ENCODE results near the gene KHDC4.
A peak's percentile ranks its signal among the peaks of the same experiment; 100 is the strongest.

KHDC4 gene

DNA sequence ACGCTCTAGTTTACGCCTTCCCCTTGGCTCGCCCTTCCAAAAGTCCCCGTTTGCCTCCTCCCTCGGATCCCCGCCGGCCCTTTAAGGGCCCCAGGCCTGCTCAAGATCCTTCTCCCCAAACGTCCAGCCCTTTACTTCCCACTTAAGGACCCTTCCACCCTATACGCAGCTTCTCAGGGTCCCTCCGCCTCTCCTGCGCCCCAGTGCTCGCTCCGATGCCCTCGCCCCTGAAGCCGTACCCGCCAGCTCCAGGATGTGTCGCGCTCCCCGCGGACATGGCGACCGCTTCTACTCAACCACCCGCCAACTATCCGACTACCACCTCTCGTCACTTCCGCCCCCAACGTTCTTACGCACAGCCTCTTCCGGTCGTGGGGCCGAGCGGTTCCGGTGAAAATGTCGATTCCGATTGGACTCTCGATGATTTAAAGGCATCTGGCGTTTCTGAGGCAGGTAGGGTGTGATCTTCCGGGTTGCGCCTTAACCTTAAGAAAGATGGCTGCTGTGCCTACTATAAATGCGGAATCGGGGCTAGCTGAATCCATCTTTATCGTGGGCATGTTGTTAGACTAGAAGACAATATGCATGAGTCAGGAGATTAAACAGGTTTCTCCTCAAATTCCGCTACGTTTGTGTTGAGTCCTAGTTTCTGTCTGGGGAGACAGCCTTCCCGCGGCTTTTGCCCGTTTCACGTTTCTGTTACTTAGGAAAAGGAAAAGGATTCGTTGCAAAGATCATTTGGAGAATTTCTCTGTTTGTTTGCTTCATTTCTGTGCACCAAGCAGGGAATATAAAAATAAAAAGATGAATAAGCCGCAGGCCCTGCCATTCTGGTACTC lies at the start of gene KHDC4:
KHDC4 (minus strand) TSS at position 317 of the 839 bp plus-strand sequence; CDS start at position 277, 40 bp downstream.
- peak; percentile 91 for DNase-seq

DNA sequence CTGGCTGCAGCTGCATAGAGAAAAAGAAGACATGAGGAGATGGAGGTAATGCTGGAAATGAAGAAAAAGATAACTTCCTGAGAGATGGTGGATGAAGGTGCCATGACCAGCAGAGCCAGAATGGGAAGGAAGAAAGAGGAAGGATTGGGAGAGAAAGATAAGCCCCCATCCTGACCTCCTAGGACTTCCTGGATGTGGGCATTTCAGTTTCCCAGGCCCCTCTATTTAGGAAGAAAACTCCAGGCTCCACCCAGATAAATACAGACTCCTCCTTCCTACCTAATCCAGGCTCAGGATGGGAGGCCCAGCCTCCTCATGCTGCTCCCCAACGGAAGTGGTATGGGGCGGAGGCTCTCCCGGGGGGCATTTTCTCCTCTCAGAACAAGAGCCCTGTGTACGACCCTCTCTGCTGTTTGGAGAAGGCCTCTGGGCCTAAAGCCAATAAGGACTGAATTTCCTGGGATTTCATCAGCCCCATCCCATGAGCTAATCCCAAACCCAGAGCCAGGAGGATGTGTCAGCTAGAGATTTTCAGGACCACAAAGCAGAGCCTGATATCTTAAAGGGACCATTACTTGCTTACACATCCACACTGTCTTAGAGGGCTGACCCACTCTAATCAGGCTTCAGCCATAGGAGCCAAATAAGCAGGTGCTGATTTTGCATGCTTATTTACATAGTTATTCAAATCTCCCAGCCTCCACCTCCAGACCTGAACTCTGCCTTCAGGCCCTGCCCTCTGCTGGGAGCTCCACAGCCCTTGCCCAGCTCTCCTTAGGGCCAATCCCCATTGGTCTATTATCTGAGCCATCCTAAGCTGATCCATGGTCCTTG lies 49.2 kb upstream of the KHDC4 start:
- DNase-seq: no peak

DNA sequence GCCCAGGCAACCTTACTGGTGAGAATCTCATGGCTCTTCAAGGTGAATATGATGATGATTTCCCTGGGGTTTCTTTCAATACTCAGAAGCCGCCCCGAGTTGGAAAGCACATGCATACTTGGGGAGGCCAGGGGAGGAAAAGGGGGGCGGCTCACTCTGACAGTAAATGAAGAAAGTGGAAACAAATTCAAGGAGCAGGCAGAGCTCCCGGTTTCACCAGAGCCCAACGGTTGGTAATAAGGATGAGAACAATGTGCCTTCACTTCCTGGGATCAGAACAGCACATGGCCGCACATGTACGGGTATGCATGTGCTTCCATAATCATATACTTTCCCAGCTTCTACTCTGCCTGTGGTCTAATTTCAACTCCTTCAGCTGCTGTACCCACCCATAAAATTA lies 47.9 kb upstream of the KHDC4 start:
- DNase-seq: no peak

DNA sequence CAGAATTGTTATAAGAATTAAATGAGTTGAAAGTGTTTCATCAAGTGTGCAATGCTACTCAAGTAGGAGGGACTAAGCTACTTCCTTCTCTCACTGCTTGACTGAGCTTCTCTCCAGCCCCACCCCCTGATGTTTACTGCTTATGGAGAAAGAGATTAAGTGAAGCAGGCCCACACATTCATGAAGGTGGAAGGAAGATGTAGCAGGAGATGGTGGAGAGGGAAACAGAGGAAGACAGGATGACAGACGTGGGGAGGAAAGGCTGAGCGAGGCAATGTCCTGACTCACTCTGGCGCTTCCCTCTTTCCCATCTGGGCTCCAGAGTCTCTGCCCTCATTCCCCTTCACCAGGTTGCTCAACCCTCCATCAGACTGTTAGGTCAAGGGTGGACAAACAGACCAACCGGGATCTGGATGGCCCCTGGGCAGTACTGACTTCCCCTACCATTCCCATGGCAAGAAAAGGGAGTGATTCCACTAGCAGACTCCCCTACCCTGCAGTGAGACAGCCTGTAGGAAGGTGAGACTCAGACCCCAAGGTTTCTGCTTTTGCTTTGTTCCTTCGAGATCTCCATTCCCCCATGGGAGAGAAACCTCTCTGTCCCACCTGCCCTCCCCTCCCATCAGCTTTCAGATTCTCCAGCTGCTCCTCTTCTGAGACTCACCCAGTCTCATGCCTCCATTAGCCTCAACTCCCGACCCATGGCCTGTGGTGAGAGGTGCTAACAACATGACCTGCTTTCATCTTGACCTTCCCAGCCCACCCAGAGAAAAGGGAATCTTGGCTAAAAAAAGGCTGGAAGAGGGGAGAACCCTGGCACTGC lies 47.3 kb upstream of the KHDC4 start:
- DNase-seq: no peak

DNA sequence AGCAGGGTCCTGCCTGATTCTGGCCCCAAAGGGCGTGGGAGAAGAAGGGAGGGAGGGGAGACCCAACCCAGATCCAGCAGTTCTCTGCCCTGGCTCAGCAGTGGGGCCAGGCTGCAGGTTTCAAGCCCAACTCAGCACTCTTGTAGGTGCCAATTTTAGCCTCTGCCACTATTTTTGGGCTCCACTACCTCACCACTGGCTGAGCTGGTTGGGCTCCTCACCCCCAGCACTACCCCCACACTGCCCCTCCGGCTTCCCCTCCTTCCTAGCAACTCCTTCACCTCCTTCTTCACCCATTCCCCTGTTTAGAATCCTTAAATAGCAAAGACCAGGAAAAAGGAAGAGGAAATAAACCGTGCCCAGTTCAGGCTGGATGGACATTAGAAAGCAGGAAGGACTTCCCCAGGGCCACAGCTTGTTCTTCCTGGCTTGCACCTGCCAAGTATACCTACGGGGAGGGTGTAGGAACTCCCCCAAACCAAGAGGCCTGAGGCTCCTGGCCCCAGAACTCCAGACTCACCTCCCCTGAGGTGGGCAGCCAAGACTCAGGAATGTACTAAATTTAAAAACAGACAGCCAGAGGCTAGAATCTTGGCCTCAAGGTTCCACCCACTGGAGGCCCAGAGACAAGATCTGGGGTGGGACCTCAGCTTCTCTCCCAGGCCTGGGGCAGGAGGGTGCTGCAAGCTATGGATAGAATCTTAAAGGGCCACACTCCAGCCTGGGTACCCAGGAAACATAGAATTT lies 45.6 kb upstream of the KHDC4 start:
- DNase-seq: no peak

DNA sequence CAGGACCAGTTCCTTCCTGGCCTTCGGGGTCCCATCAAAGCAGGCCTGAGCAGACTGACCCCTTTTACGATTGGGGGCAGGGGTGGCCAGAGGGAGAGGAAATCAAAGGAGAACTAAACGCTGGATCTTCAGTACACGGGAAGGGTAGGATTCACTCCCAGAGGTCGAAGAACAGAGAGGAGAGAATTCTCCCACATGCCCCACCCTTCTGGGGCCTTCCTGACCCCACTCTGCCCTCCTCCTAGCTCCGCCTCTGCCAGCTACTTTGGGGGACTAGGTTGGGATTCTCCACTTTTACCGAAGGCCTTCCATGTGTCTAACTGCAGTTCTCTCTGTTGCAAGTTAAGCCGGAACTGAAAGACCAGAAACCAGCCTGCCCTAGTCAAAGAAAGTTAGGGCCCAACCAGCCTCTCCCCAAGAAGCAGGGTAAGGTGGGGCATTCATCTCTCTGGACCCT lies 44.8 kb upstream of the KHDC4 start:
- no peak for DNase-seq

DNA sequence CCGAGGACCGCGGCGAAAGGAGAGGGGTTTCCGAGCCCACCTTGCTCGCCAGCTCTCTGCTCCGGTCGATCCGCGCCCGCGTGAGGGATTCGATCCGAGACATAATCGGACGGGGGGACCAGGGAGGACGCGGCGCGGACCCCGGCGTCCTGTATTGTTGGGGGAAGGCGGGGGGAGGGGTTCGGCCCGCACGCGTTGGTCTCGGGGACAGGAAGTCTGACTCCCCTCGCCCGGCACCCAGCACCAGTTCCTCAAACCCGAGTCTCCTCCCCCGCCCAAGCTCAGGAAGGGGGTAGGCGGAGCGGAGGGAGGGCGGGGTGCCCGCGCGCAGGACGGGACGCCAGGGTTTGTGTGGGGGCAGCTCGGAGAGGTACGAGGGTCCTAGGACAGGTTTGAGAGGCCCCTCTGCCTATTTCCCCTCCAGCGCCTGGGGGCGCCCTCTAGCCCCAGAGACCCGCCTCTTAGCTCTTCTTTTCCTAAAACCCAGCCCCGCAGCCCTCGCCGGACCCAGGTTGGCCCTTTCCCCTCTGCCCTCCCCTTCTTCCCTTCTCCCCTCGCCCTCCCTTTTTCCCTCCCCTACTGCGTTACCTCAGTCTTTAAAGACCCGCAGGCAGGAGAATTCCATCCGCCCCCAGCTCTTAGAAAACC lies 44.2 kb upstream of the KHDC4 start, which contains the start of gene ARHGEF2:
ARHGEF2 (minus strand) TSS at position 223 of the 648 bp plus-strand sequence; CDS start at position 103, 120 bp downstream.
- peak; percentile 65 for DNase-seq

DNA sequence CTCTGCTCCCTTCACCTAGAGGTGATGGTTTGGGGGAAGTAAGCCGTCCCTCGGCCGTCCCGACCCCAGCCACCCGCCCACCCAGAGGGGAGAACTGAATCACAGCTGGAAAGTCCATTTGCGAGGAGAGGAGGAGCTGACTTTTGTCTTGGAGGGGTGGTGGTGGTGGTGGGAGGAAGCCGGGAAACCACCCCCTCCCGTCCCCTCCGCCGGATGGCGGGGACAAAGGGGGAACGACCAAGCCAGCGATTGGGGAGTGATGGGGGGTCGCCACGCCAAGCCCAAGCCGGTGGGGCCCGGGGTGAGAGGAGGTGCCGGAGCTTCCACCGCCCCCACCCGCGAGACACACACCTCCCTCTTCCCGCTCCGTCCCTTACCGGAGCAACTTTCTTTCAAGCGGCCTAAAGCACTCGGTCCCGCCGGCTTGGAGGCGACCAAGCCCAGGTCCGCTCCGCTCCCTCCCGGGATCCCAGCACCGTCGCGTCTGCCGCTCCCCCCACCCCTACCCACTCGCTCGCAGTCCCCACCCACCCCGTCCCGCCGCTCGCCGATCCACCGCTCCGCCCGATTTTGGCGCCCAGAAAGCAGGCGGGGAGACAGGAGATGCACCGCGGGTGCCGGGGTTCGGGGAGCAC lies 43.6 kb upstream of the KHDC4 start:
- DNase-seq: peak; percentile 54

DNA sequence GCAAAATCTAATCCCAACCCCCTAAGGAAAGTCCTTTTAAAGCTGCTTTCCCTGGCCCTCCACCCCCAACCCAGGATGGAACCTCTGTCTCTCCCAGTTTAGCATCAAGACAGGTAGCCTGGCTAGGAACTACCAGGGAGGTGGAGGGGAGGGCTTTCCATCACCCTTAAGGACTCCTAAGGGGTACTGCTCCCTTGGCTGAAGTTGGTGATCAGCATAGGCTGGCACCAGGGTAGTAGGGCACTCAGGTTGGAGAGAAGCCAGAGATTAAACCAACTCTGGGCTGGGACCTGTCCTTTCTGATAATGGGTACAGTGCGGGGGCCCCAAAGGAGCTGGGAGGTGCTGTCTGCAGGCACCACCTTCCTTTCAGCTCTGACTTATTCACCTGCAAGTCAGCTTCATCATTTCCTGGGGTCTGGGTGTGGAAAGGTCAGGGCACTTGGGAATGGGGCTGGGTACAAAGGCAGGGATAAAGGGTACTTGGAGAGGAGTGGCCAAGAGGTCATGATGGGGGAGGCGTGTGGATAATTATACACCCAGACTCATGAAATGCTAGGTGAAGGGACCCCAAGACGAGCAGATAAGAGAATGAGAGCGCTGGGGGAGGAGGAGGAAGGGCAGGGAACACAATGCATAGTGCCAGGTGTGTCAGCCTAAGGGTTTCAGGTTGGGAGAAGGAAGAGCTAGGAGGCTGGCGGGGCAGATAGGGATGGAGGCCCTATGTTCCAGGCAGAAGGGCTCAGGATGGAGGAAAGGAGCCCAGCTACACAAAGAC lies 42.9 kb upstream of the KHDC4 start:
- DNase-seq: no peak

DNA sequence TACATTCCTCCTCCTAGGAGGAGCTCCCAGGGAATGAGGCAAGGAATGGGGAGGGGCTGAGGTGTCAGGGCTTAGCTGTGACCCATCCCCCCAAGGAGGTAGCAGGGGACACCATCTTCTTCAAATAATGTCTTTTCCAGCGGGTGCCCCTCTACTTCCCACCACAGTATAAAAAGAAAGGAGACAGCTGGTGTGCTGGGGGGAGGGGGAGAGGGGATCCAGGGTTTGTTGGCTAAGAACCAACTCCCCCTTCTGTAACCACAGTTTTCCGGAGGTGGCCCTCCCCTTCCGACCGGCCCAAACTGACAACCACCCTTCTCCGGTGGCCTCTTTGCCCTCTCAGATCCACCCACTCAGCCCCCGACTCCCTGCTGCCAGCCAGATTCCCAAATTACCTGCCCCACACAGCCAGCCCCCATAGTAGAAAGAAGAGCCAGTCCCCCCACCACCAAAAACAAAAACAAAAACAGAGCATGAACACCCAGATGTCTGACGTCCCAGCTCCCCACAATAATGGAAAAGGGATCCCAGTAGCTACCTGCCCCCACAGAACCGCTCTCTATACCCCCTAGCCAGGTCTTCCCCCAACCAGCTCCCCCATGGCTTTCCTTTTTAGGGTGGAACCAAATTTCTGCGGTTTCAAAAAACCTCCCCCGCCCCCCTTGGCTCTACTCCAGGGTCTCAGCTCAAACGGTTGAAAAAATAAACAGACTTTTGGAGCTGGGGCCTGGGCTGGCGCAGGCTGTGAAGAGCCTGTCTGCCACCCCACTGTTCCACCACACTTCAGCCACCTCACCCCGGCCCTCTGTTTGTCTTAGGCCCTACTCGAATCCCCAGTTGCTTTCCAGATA lies 42.1 kb upstream of the KHDC4 start:
- DNase-seq: peak; percentile 56

DNA sequence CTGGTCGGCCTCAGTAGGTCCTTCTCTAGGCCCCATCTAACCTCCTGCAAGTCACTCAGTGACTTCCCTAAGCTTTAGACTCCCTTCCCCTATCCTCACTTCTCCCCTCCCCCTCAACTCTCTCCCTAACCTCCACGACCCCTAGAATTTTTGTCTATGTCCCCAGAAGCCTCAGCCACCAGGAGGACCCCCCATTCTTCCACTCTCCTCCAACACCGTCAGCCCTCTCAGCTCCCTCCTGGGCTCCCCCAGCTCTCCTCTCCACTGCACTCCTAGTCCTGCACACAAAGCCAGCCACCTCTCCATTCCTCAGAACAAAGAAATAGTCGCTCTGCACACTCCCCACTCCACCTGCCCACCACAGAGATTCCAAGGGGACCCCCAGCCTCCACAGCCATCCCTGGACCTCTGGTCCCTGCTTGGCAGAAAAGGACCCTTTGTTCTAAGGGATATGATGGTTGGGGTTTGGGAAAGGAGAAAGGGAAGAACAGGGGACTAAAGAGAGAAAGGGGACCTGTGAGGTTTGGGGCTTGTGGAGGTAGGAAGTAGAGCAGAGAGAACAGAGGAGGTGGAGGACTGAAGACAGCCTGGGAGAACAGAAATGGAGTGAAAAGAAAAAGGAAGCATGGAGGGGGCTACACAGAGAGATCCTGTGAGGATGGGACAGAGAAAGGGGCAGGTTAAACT lies 41.3 kb upstream of the KHDC4 start:
- DNase-seq: no peak

DNA sequence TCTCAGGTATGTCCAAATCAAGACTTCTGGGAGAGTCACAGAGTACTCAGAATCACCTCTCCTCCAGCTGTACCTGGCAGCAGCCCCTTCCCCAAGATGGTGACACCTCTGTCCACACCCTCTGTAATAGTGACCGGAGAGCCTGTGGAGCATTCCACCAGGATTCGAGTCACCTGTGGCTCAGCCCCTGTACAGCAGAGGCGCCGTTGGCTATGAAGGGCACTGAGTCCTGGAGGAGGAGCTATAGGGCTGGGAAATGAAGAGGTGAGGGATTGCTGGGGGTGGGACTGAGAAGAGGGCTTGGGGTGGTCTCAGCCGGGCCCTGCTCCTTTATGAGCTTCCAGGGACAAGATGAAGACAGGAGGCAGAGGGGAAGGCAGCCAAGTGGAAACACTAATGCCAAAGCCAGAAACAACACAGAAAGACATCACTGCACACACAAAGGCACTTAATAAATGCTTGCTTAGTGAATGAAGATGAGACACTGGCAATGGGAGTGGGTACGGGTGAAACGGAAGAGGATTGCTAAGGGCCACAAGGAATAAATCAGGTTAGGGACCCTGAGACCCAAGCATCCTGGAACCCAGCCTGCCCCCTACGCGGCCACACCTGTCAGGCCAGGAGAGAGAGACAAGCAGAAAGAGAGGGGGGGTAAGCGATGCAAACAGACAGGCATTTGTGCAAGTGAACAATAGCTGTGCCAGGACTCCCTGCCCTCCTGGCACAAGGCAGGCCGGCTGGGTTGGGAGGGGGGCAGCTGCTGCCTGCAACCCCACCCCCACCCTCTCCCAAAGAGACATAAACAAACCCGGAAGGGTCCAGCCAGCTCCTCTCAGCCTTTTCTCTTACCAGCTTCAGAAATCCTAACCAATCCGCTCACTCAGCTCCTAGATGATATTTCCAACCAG lies 40.2 kb upstream of the KHDC4 start:
- no peak for DNase-seq

DNA sequence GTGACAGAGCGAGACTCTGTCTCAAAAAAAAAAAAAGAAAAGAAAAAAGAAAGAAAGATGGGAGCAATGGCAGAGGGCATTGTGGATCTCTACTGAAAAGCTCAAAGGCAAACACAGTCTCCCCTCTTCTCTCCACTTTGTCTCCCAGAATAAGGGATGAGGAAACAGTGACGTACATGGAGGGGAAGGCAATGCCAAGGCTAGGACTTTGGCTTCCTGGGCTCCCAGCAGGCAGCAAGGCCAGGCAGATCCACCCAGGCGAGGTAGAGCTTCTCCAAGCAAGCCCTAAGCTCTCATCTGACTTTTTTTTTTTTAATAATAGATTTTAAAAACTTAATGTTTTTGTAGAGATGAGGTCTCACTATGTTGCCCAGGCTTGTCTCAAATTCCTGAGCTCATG lies 39.5 kb upstream of the KHDC4 start:
- no peak for DNase-seq

DNA sequence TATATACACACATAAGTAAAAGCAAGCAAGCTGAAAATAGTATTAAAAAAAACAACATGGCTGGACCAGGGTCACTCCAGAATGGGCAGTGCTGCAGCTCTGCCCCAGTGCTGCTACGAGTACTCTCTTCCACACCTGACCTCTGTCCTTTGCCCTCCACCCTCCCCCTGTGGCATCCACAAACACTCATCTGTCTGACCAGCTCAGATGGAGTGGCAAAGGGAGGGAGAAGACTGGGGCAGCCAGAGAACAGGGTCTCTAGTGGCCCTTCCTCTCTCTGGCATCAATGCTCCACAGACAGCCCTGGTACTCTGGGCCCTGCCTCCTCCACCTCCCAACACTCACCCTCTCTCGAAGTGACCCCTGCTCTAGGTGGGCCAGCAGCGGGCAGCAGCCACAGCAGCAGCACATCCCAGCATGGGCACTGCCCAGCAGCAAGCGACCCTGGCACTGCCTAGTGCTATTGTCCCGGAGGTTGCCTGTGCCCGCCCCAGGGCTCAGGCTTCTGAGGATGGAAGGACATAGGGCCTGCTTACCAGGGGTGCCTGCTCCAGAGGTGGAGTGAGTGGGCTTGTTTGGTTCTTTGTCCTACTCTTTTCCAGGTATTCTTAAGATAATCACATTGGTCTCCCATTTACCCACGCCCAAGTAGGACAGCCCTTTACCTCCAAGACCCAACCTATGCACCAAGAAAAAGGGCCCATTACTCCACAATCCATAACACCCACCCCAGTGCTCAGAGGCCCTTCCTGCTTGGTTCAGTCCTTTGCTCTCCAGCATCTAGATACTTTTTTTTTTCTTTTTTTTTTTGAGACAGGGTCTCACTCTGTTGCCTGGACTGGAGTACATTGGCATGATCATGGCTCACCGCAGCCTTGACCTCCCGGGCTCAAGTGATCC lies 37.9 kb upstream of the KHDC4 start:
- DNase-seq: no peak

DNA sequence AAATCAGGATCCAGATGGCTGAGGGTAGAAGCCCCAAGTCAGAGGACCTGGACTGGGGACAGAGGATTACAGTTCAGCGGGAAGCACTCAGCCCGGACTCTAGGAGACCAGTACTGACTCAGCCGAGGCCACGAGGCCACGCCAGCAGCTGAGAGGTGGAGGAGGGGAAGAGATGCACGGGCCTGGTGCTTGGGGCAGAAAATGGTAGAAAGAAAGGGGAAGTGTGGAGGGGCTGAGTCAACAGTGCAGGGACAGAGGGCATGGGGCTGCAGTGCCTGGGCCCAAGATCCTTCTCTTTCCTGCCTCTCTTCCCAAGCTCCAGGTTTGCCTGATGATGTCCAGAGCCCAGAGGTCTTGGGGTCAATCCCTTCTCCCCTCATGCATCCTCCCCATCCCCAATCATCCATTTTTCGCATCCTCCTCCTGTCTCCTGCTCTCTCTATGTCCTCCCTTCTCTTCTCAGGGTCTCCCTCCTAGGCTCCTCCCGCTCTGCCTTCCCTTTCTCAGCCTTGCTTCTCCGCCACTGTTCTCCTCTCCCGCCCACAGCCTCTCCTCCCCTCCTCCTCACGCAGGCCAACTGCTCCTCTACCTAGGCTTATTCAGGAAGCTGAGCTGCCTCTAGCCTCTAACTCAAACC lies 36.4 kb upstream of the KHDC4 start:
- no peak for DNase-seq

DNA sequence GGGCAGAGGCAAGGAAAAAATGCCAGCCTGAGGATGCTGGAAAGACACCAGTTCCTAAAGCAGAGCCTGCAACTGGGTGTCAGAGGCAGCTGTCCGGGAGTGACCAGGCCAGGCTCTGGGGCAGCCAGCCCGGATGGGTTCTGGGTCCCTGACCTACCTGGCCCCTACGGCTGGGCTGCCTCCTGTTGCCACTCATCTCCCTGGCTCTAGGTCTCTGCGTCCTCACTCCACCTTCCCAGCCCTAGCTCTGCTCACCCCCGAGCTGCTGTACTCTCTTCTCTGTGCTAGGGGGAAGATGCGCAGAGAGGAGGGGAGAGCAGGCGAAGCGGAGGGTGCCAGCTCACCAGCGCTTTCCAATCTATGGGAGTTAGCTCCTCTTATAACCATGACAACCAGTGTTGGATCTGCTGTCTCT lies 35.2 kb upstream of the KHDC4 start:
- no peak for DNase-seq

Data from activated CD4-positive, alpha-beta T cell treated with anti-CD3 and anti-CD28 coated beads for 1 hour (primary cell).